ENCODE results near the gene IFT88.

Gene IFT88

DNA sequence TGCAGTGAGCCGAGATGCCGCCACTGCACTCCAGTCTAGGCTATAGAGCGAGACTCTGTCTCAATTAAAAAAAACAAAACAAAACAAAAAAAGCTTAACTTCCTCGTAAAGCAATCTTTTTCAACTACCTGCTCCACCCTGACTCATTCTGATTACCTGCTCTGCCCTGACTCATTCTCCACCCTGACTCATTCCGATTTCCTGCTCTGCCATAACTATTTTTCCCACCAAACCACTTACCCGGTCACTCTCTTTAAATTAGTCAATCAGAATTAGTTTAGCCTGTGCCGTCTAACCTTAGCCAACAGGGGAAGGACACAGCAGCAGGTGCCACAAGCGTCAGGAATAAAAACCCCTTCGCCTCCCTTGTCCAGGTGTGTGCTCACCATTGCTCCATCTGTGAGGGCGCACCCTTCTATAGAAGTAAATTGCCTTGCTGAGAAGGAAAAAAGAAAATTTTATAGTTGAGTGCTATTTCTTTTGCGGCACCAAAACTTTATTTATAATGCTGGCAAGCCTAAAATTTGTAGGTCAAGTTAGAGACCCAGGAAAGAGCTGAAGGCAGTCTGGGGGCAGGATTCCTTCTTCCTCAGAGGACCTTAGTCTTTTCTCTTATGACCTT is 1.7 kb upstream of the IFT88 start:
- no peak for DNase-seq

DNA sequence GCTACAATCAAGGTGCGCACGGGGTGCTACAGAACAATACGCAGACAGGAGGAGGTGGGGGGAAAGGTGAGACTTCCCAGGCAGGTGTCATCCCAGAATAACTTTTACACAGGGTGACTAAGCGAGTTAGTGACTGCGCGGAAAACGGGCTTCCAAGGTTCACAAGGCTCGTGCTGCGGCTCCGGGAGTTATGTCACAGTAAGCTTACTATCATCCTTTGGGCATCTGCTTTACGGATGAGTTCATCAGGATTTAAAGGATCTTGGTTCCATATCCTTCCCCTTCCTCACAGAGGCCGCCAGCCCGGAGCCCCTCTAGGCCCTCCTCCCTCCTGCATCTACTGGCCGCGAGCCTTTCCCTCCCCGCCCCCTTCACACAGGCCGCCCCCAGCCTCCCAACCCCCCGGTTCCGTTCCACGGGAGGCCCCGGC is 474 bp upstream of the IFT88 start:
- DNase-seq, result no peak

DNA sequence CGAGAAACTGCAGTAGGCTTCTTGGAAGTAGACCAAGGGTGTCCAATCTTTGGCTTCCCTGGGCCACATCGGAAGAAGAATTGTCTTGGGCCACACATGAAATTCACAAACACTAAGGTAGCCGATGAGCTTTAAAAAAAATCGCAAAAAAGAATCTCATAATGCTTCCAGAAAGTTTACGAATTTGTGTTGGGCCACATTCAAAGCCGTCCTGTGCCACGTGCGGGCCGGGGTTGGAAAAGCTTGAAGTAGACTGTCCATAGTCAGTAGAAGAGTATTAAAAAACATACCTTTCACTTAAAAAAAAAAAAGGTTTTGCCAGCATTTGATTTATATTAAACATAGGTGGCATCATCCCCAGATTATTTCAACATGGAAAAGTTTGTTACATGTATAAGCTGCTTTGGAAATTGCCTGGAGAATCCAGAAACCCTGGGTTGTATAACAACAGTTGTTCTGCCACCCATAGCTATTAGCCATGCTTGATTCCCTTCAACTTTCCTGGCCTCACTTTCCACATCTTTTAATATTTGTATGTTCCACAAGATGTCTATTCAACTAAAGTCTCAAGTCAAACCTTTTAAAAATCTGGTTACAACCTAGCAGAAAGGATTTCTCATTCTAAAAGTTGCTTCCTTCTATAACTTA is 1.0 kb downstream of the IFT88 start:
- no peak for DNase-seq

DNA sequence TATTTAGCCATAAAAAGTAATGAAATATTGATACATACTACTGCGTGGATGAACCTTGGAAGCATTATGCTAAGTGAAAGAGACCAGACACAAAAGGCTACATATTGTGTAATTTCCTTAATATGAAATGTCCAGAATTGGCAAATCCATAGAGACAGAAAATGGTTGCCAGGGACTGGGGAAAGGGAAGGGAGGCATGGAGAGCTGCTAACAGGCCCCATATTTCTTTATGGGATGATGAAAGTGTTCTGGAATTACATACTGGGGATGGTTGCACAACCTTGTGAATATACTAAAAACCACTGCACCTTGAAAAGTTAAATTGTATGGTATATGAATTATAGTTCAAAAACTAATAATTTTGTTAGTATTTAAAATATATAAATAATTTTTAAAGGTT is 3.6 kb downstream of the IFT88 start:
- no peak for DNase-seq

DNA sequence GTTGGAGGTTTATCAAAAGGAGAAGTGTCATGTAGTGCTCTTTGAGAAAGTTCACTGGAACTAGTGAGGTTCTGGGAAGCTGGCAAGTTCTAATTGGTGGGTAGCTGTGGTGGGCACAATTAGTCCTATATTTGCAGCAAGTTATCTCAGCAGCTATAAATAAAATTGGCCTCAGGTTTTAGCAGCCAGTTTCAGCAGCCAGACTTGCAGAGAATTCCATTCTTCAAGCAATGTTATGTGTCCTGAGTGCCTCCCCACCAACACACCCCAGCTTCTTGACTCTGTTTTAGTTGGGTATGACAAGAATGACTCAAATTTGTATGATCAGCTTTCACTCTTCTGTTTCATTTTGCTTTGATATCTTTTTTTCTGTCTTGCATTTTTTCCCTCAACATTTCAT is 4.7 kb downstream of the IFT88 start:
- DNase-seq, result no peak

DNA sequence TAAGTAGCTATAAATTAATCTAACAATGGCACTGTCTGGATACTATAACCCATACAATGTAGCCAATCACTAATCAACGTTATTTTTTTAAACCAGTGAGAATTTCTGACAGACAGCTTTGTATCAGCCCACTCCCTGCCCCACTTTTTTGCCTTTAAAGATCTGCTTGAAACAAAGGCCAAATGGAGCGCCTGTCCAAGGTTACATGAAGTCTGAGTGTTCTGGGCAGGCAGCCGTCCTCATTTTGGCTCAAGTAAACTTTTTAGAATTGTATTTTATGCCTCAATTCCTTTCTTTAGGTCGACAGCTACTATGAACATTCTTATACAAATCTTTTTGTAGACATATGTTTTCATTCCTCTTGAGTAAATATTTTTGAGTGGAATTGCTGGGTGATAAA is 6.2 kb downstream of the IFT88 start:
- DNase-seq, result no peak

DNA sequence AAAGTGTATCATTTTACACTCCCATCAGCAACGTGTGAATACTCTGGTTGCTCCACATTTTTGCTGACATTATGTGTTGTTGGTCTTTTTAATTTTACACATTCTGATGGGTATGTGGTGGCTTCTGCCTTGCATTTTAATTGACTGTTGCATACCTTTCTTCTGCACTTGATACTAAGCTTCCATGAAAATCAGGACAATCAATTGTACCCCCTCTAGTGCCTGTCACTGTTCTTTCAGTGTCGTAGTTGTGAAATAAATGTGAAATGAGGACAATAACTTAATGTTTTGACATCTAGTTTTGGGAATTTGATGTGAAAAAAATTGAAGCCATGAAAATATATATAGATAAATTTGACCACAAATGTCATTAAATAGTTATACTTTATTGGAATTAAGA is 6.7 kb downstream of the IFT88 start:
- no peak for DNase-seq

DNA sequence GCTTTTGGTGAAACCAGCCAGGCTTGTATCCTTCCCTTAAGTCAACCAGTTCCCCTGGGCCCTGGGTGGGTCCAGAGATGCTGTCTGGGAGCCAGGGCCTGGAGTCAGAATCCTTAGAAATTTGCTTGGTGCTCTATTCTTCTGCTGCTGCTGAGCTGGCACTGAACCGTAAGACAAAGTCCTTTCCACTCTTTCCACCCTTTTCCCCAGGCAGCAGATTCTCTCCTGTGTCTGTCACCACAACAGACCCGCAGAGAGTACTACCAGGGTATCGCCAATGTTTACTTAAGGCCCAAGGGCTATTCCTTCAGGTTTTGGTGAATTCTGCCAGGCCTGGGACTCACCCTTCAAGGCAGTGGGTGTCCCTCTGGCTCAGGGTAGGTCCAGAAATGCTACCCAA is 12.2 kb downstream of the IFT88 start:
- no peak for DNase-seq

DNA sequence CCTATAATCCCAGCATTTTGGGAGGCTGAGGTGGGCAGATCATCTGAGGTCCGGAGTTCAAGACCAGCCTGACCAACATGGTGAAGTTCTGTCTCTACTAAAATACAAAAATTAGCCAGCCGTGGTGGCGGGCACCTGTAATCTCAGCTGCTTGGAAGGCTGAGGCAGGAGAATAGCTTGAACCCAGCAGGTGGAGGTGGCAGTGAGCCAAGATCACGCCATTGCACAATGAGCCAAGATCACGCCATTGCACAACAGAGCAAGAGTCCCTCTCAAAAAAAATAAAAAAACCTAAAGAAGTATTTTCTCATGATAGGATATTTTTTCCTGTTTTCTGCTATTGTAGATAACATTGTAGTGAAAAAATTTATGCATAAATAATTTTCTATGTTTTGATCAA is 13.3 kb downstream of the IFT88 start:
- no peak for DNase-seq

DNA sequence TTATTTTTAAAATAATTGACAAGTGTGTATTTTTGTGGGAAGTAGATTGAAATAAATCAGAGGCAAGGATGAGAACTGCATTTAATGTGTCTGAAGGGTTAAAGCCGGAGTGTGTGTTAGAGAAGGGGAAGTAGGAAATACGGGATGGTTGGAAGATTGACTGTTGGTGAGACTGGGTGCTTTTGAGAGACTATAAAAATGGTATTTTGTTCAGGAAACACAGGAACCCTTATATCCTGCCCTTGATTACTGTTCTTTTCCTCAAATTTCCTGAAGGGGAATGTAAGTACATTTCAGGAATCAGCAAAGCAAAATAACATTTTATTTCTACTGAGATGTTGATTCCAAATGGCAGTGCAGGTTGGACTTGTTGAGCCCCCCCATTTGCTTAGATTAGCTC is 15.1 kb downstream of the IFT88 start:
- no peak for DNase-seq

DNA sequence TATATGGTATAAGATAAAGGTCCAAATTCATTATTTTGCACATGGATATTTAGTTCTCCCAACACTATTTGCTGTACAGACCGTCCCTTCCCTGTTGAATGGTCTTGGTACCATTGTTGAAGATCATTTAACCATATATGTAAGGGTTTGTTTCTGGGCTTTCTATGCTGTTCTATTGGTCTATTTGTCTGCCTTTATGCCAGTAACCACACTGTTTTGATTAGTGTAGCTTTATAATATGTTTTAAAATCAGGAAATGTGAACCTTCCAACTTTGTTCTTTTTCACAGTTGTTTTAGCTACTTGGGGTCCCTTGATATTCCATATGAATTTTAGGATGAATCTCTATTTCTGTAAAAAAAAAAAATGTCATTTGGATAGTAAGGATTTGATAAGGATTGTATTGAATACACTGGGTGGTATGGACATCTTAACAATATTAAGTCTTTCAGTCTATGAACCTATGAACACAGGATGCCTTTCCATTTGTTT is 16.9 kb downstream of the IFT88 start:
- DNase-seq, result no peak

DNA sequence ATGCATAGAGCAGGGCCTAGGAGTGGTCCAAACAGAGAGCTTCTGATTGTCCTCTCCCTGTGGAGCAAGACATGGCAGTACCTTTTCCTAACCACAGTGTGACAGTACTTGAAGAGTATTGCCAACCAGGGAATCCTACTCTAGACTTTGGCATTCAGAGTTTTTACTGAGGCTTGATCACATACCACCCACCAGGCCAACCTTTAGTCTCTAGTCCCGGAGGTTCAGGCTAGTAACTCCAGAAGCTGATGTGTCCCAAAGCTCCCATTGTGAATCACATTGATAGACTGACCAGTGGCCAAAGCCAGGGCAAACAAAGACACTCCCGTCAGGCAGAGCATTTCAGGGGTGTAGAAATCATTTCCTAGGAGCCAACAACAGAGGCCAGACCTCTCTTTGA is 18.4 kb downstream of the IFT88 start:
- no peak for DNase-seq

DNA sequence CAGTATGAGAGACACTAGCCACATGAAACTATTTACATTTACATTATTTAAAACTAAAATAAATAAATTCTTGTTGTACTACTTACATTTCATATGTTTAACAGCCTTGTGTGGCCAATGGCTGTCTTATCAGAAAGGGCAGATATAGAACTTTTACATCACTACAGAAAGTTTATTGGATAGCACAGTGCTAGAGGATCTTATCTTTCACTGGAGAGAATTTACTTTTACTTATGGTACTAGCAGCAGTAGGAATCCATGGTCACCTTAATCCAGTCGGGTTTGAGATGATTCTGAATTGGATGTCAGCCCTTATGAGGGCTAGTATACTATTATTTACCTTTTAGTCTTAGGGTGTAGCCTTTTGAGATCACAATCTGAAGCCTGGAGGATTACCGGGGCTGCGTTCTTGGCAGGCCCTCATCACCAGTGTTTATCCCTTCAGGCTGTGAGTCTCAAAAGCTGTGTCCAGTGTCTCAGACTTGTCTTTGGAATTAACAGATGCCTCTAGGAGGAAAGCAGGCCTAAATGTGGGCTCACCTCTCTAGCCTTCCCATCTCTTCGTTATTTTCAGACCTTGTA is 21.7 kb downstream of the IFT88 start:
- no peak for DNase-seq

DNA sequence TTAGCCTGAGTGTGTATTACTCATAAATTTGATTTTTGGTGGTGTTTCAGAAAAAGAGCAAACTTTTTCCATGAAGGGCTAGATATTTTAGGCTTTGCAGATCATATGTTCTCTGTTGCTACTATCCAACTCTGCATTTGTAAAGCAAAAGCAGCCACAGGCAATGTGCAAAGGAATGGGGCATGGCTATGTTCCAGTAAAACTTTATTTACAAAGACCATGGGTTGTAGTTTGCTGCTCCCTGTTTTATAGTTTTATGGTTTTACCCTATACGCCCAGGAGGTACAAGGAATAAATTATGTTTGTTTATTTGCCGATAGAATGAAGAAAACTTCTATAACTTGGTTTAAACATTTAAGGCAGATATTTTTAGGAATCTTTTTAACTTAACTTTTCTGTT is 23.6 kb downstream of the IFT88 start:
- DNase-seq, result no peak

DNA sequence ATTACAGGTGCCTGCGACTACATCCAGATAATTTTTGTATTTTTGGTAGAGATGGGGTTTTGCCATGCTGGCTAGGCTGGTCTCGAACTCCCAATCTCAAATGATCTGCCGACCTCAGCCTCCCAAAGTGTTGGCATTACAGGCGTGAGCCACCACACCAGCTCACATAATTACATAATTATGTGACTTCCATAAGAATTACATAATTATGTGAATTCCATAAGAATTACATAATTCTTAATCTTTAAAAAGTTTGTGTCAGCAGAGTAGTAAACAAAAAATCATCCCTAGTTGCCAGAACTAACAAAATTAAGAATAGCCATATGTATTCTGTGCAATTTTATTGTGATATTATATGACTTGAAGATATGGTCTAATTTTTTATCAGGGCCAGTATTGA is 25.6 kb downstream of the IFT88 start:
- DNase-seq, result no peak

DNA sequence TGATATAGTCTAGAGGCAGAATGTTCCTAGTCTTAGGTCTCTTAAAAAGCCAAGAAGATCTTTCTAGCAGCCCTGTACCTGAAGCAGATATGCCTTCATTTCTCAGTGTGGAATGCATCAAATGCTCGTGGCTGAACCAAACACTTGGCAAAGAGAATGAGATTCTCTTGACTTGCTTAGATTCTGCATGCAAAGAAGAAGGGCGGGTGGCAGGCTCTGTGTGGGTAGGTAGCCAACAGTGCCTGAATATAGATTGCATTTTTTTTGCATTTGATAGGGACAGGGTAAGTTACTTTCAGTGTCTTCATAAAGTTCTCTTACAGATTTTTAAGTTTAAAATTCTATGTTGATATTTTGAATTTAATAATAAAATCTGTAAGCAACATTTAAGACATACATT is 27.3 kb downstream of the IFT88 start:
- DNase-seq, result no peak

DNA sequence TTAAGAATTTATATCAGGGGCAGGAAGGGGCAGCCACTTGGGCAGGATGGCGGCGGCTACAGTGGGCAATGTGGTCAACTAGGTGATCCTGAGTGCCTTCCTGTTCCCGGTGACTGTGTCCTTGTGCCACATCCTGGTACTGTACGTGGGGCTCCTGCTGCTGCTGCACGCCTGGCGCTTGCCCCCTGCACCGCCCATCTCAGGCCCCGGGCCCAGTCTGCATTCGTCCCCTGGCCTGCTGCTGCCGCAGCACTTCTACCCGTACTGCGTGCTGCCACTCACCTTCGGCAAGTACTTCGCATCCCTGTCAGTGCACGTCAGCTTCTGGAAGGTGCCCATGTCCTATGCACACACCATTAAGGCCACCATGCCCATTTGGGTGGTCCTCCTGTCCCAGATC is 40.1 kb downstream of the IFT88 start:
- no peak for DNase-seq

DNA sequence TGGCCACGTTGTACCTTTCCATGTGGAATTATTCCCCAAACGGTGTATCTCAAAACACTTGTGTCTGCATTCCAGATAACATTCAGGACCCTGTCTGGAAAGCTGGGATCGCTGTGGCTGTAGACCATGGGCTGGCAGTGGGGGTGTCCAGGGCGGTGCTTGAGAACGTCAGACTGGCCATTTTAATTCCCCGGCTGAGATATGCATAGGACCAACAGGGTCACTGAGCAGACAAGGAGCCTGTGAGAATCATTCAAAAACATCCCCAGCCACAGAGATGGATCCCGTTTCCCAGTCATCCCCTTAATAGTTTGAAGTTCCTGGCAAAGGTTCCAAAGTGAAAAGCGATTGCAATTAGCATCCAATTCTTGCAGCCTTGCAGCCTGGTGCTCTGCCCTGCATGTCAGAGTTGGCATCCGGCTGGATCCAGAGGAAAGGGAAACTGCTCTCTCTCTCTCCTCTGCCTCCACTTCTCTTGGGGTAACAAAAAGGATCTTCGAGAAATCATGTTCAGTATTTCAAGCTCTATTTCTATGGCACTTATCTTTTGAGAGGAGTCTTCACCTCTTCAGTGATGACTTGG is 41.6 kb downstream of the IFT88 start:
- no peak for DNase-seq

DNA sequence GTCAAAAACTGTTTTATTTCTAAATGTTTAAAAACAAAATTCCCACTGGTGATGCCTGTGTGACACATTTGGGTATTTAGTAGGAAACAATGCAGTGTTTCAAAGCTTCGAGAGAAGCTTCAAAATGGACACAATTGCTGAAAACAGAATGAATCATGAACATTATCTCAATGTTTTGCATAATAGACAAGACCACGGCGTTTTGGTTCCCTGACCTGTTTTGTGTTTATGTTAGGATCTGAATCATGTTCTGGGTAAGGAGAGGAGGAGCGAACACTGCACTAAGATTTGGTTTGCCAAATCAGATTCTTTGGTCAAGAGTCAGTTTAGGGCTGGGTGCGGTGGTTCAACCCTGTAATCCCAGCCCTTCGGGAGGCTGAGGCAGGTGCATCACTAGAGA is 42.2 kb downstream of the IFT88 start:
- DNase-seq, result no peak

DNA sequence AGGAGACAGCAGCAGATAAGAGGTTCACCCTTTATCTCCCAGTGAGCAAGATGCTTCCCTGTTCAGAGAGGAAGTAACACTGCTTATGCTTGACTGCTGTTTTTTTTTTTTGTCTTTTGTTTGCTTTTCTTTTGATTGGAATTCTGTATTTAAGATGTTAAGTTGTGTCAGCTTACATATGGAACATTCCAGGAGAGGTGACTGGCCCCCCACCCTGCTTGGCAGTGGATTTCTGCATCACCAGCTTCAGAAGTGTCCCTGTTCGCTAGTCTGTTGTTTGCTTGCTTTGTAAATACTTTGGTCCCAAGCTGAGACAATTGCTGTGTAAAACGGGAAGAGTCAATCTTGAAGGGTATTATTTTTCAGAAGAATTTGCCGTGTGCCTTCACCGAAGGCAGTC is 43.0 kb downstream of the IFT88 start:
- DNase-seq, result no peak

DNA sequence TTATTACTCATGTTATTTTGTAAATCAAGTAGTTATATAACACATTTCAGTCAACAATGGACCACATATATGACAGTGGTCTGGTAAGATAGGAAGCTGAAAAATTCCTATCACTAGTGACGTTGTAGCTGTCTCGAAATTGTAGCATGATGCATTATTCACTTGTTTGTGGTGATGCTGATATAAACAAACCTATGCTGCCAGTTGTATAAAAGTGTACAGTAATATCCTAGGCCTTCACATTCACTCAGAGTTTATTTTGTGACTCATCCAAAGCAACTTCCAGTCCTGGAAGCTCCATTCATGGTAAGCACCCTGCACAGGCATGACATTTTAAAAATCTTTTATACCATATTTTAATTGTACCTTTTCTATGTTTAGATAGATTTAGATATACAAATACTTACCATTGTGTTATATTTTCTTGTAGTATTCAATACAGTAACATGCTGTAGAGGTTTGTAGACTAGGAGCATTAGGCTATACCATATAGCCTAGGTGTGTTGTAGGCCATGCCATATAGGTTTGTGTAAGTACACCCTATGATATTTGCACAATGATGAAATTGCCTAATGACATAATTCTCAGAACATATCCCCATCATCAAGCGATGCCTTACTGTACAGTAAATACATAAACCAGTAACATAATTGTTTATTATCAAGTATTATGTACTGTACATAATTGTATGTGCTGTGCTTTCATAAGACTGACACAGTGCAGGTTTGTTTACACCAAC is 49.3 kb downstream of the IFT88 start:
- no peak for DNase-seq

DNA sequence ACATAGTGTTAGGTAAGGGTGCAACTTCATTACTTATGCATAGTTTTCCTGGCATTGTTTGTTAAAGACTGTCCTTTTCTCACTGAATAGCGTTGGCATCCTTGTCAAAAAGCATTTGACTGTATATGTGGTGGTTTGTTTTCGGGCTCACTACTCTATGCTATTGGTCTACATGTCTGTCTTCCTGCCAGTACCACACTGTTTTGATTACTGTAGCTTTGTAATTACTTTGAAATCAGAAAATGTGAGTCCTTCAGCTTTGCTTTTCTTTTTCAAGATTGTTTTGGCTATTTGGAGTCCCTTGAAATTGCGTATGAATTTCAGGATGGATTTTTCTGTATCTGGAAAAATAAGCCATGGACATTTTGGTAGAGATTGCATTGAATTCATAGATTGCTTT is 56.0 kb downstream of the IFT88 start:
- no peak for DNase-seq

DNA sequence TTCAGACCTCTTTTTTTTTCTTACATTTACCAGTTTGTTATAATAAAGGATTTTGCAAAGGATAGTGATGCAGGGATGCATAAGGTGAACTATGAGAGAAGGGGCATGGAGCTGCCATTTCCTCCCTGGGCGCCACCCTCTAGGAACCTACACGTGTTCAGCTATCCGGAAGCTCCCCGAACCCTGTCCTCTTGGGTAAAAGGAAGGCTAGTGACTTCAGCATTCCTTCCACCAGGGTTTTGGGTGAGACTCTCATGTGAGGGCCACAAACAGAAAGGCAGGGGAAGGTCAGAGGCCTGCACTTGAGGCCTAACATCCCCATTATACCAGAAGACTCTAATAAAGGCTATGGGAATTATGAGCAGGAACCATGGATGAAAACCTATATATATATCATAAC is 57.3 kb downstream of the IFT88 start:
- DNase-seq, result no peak

DNA sequence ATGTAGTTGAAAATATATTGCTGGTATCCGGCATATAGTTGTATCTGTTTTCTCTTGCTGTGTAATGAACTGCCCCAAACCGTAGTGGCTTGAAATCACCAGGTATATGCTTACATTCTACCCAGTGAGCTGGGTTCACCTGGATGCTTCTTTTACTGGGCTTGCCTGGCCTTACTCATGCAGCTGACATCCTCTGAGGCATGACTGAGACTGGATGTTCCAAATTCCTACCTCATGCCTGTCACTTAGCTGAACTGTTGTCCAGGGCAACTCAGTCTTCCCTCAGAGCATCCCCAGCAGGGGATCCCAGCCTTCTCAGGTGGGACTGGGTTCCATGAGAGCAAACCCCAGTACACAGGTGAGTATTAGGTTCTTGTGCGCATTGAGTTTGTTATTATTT is 66.8 kb downstream of the IFT88 start:
- no peak for DNase-seq

Data from cerebellar nuclear complex (tissue), 1 donor.